Upper lobe of left lung (tissue), 6 donors: ENCODE data around the gene GP5. TPM values are rescaled to one million over a fixed set of nuclear protein-coding genes. Genes with fewer than 3 reads are reported as not detected.
A peak's percentile ranks its signal among the peaks of the same experiment; 100 is the strongest.

Experiments used
- ATAC-seq, 2 donors: fragments of 200-7000 bp; cut with Tn5 transposase; one replicate each; pipeline ENCODE4 v1.9.1; 2022; ENCODE audit warnings: mild to moderate bottlenecking in 2 of 2, moderate library complexity in 2 of 2; ENCODE audit not compliant: low FRiP score in 2 of 2
- DNase-seq, 2 donors: peaks; one replicate each; pipeline ENCODE4 v3.0.0-alpha.2; 2019 to 2020
- H3K27ac ChIP-seq, 4 donors: fragments of 200-600 bp; sonication (generic); one replicate each; pipeline ENCODE4 v1.5.1; 2016 to 2019
- H3K27me3 ChIP-seq, 4 donors: fragments of 200-600 bp; sonication (generic); one replicate each; pipeline ENCODE4 v1.5.1; 2017 to 2019
- H3K36me3 ChIP-seq, 4 donors: fragments of 200-600 bp; sonication (generic); one replicate each; pipeline ENCODE4 v1.5.1; 2016 to 2019
- H3K4me1 ChIP-seq, 4 donors: fragments of 200-600 bp; sonication (generic); one replicate each; pipeline ENCODE4 v1.5.1; 2018 to 2019
- H3K4me3 ChIP-seq, 4 donors: fragments of 200-600 bp; sonication (generic); one replicate each; pipeline ENCODE4 v1.5.1; 2017 to 2019; ENCODE audit warnings: mild to moderate bottlenecking in 2 of 4, moderate library complexity in 1 of 4
- H3K9me3 ChIP-seq, 4 donors: fragments of 200-600 bp; sonication (generic); one replicate each; pipeline ENCODE4 v1.5.1; 2018 to 2019
- CTCF ChIP-seq, 6 experiments: fragments of 450-650 bp in 4 of 6; fragments of 200-600 bp in 2 of 6; sonication (generic) in 2 of 6; IDR thresholded peaks; one replicate each; pipeline ENCODE4 v1.5.1; 2016 to 2019; ENCODE audit warnings: antibody characterized with exemption in 6 of 6
- EP300 ChIP-seq, 4 donors: sonication (generic); formaldehyde crosslinking; IDR thresholded peaks; one replicate each; pipeline ENCODE4 v1.5.1; 2017; ENCODE audit warnings: antibody characterized with exemption in 4 of 4, control low read depth in 2 of 4
- POLR2A ChIP-seq, 4 donors: fragments of 450-650 bp; IDR thresholded peaks; one replicate each; pipeline ENCODE4 v1.5.1; 2016 to 2017; ENCODE audit warnings: antibody characterized with exemption in 4 of 4, mild to moderate bottlenecking in 2 of 4
- POLR2AphosphoS5 ChIP-seq, 2 donors: sonication (generic); formaldehyde crosslinking; IDR thresholded peaks; one replicate each; pipeline ENCODE4 v1.5.1; 2017; ENCODE audit warnings: antibody characterized with exemption in 2 of 2
- WGBS, 2 donors: methylation state at CpG; one replicate each; pipeline ENCODE4 v1.1.5; 2017 to 2018; 5-methylcytosine and 5-hydroxymethylcytosine counted together
- total RNA-seq, 6 donors: library from RNA; depleted of rRNA in 4 of 6; stranded (reverse); fragments of >200 nt in 4 of 6; gene quantifications; one replicate each; pipeline versions ENCODE4 v1.1.0 to v1.2.1, GENCODE V29; 2016 to 2021
- donor health status: DM: no; HTN: no; CAD: no; lungs with moderate emphysema.
- donor health status: DM: no; HTN: yes; CAD: no; lungs with severe emphysema.

GP5 gene
- total RNA-seq, 6 donors from 2014 or later, result 0.09 to 1.1 (median 0.20) TPM; not detected in 2

GRCh38 chr3:194367992-194368841, 30.8 kb downstream of the GP5 start:
- DNase-seq, result no peak
- 59 to 64% methylated on average over 15 to 18 of the region's 18 CpGs for WGBS, 2 donors
- Histone ChIP-seq H3K4me3 (no peak overlapping the region), H3K27ac (no peak overlapping the region), H3K9me3 (no peaks in the 10 kb centered on the region), H3K36me3 (no peaks in the 10 kb centered on the region), H3K27me3 (peaks cover 0 to 4% (median 0%) of the 10 kb centered on the region in 4 donors), H3K4me1 (peaks cover 0 to 8% (median 3%) of the 10 kb centered on the region in 4 donors)
- no peak for TF ChIP-seq EP300 (IDR thresholded peaks at IDR 0.05)
- TF ChIP-seq POLR2AphosphoS5 (IDR thresholded peaks at IDR 0.05), result no peak
- TF ChIP-seq POLR2A (IDR thresholded peaks at IDR 0.05), result no peak
- TF ChIP-seq CTCF (IDR thresholded peaks at IDR 0.05), result no peak
- ATAC-seq, result peak in 1 of 2 donors; percentile 60

GRCh38 chr3:194365978-194366490, 33.0 kb downstream of the GP5 start:
- H3K27ac ChIP-seq, result no peak overlapping the region
- DNase-seq (no peak), ATAC-seq (no peak)
- H3K36me3 ChIP-seq, result no peaks in the 10 kb centered on the region
- H3K4me3 ChIP-seq, result no peak overlapping the region
- TF ChIP-seq POLR2AphosphoS5 (IDR thresholded peaks at IDR 0.05) (no peak), EP300 (IDR thresholded peaks at IDR 0.05) (no peak), POLR2A (IDR thresholded peaks at IDR 0.05) (no peak), CTCF (IDR thresholded peaks at IDR 0.05) (no peak)
- no peaks in the 10 kb centered on the region for H3K9me3 ChIP-seq
- WGBS, 2 donors, result 84 to 87% methylated on average over 7 to 12 of the region's 12 CpGs
- peaks cover 0 to 4% (median 0%) of the 10 kb centered on the region in 4 donors for H3K27me3 ChIP-seq
- peaks cover 0 to 8% (median 3%) of the 10 kb centered on the region in 4 donors for H3K4me1 ChIP-seq

GRCh38 chr3:194365526-194365925, 33.5 kb downstream of the GP5 start:
- ATAC-seq, result no peak
- no peak overlapping the region for H3K4me3 ChIP-seq
- 82 to 90% methylated on average over 4 to 6 of the region's 6 CpGs for WGBS, 2 donors

GRCh38 chr3:194364652-194365434, 34.2 kb downstream of the GP5 start:
- H3K27me3 ChIP-seq, result peaks cover 0 to 4% (median 0%) of the 10 kb centered on the region in 4 donors
- no peak overlapping the region for H3K4me3 ChIP-seq
- H3K9me3 ChIP-seq, result no peaks in the 10 kb centered on the region
- 77 to 100% methylated on average over 1 to 20 of the region's 20 CpGs for WGBS, 2 donors
- no peak overlapping the region for H3K27ac ChIP-seq
- H3K36me3 ChIP-seq, result no peaks in the 10 kb centered on the region
- ATAC-seq, result peak in 1 of 2 donors; percentile 42
- TF ChIP-seq POLR2A (IDR thresholded peaks at IDR 0.05) (no peak), POLR2AphosphoS5 (IDR thresholded peaks at IDR 0.05) (no peak), EP300 (IDR thresholded peaks at IDR 0.05) (no peak), CTCF (IDR thresholded peaks at IDR 0.05) (no peak)
- peak in 1 of 2 donors; percentile 71 for DNase-seq
- H3K4me1 ChIP-seq, result peaks cover 0 to 8% (median 3%) of the 10 kb centered on the region in 4 donors

More at GRCh38 chr3:194365526-194365925, 33.5 kb downstream of the GP5 start:
- Histone ChIP-seq H3K27ac (no peak overlapping the region), H3K36me3 (no peaks in the 10 kb centered on the region), H3K27me3 (peaks cover 0 to 4% (median 0%) of the 10 kb centered on the region in 4 donors), H3K9me3 (no peaks in the 10 kb centered on the region), H3K4me1 (peaks cover 0 to 8% (median 3%) of the 10 kb centered on the region in 4 donors)
- peak in 1 of 2 donors; percentile 64 for DNase-seq
- TF ChIP-seq EP300 (IDR thresholded peaks at IDR 0.05) (no peak), POLR2AphosphoS5 (IDR thresholded peaks at IDR 0.05) (no peak), CTCF (IDR thresholded peaks at IDR 0.05) (no peak), POLR2A (IDR thresholded peaks at IDR 0.05) (no peak)
